Dedifferentiated amniotic fluid mesenchymal stem cell (primary cell): ENCODE measurements around the gene SLC25A6.
"Not testable (repeated sequence)": the region's sequence is repeated elsewhere in the genome, so short reads cannot be mapped to it uniquely, and the experiment has no call there.

Source experiments
- DNase-seq: peaks from one replicate; pipeline ENCODE4 v3.0.0-alpha.2; 2016; ENCODE audit errors: extremely low spot score

SLC25A6 gene

GRCh38 chrX:1389993-1390285 is 2.0 kb downstream of the SLC25A6 start:
- DNase-seq = no peak

GRCh38 chrX:1389181-1389992 is 2.5 kb downstream of the SLC25A6 start:
- no peak for DNase-seq

DNA sequence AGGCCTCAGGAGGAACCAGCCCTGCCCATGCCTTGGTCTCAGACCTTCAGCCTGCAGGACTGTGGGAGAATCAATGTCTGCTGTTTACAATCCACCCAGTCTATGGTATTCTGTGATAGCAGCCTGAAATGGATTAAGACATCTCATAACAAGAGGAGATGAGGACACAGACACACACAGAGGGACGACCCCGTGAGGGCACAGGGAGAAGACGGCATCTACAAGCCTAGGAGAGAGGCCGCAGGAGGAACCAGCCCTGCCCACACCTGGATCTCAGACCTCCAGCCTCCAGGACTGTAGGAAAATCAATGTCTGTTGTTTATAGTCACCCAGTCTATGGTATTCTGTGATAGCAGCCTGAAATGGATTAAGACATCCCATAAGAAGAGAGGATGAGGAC is 3.3 kb downstream of the SLC25A6 start:
- no peak for DNase-seq

DNA sequence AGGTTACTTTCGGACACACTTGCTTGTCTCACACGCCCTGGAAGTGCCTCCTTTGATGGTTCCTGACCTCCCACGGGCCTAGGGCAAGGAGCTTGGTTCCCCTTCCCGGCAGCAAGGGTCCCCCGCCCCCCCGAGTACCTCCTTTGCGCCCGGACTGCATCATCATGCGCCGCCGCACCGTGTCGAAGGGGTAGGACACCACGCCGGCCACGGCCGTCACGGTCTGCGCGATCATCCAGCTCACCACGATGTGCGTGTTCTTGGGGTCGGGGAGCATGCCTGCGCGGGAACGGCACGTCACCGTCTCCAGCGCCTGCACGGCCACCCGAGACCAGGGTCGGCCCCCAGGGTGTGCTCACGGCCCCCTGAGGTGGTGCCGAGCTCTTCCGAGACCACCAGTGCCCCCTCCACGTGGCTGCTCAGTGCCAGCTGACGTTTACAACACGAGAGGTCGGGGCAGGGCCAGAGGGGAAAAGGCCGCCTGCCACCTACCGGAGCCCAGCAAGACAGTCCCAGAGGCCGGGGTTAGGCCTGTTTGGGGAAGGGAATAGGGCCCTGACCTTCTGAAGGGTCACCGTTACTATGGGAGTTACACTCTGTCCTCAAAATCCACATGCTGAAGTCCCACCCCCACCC is 4.7 kb downstream of the SLC25A6 start:
- DNase-seq = no peak

DNA sequence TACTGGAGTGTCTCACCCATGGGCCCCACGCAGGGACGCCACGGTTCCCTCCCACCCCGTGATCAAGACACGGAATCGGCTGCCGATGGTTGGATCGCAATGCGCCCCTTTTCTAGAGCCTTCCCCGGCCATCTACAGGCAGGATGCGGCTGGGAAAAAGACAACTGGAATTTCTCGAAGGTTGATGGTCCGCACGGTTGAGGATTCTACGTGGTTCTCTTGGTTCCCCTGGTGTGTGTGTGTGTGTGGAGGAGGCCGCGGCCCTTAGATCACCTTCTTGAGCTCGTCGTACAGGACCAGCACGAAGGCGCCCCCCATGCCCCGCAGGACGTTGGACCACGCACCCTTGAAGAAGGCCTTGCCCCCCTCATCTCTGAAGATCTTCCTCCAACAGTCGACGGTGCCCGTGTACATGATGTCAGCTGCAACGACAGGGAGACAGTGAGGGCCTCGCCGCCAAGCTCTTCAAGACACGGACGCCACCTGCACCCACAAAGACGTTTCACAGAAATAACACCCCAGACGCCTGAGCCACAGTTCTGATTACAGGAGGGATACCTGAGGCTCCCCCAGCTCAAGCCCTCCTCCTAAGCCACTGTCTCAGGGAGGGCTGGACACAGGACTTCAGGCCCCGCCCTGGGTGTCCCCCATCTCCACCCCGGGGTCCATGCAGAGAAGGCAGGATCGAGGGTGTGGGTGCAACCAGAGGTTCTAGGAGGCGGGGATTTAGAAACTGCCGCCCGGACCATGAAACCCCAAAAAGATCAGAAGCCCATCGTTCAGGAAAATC is 5.4 kb downstream of the SLC25A6 start:
- no peak for DNase-seq

- no peak for DNase-seq
These were observed 6.4 kb downstream of the SLC25A6 start for GRCh38 chrX:1385253-1386223.

GRCh38 chrX:1384658-1385252 is 7.2 kb downstream of the SLC25A6 start:
- no peak for DNase-seq

GRCh38 chrX:1380672-1381233 is 11.2 kb downstream of the SLC25A6 start:
- no peak for DNase-seq

DNA sequence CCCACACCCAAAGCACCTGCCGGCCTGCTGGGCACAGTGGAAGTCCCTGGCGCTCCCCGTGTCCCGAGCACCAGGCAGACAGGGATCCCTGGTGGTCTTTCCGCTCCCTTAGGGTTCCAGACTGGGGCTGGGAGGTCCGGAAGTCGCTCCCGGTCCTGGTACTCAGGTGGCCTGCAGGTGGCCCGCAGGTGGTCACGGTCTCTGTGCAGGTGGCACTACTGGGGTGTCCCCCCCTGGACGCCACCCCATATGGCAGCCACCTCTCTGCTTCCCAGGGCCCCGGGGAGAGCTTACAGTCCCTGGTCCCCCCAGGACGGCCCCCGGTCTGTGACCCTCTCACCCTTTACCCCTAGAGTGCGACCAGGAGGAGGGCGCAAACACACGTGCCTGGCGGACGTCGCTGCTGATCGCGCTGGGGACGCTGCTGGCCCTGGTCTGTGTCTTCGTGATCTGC is 13.6 kb downstream of the SLC25A6 start:
- no peak for DNase-seq

DNA sequence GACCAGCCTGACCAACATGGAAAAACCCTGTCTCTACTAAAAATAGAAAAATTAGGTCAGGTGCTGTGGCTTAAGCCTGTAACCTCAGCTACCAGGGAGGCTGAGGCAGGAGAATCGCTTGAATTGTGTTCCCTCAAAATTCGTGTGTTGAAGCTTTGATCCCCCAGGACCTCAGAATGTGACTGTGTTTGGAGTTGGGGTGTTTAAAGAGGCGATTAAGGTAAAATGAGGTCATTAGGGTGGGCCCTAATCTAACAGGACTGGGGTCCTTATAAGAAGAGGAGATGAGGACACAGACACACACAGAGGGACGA is 23.6 kb downstream of the SLC25A6 start:
- no peak for DNase-seq

GRCh38 chrX:1366363-1366762 is 25.6 kb downstream of the SLC25A6 start:
- DNase-seq = not testable (repeated sequence)

- no peak for DNase-seq
These were observed 30.0 kb downstream of the SLC25A6 start for GRCh38 chrX:1361910-1362309.

DNA sequence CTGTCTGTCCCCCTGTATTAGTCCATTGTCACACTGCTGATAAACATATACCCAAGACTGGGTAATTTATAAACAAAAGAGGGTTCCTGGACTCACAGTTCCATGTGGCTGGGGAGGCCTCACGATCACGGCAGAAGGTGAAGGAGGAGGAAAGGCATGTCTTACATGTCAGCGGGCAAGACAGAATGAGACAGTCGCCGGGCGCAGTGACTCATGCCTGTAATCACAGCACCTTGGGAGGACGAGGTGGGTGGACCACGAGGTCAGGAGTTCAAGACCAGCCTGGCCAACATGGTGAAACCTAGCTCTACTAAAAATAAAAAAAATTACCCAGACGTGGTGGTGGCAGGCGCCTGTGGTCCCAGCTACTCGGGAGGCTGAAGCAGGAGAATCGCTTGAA is 30.6 kb downstream of the SLC25A6 start:
- no peak for DNase-seq

GRCh38 chrX:1360171-1360570 is 31.7 kb downstream of the SLC25A6 start:
- DNase-seq = no peak

- no peak for DNase-seq
These were observed 32.4 kb downstream of the SLC25A6 start for GRCh38 chrX:1359477-1359873.

DNA sequence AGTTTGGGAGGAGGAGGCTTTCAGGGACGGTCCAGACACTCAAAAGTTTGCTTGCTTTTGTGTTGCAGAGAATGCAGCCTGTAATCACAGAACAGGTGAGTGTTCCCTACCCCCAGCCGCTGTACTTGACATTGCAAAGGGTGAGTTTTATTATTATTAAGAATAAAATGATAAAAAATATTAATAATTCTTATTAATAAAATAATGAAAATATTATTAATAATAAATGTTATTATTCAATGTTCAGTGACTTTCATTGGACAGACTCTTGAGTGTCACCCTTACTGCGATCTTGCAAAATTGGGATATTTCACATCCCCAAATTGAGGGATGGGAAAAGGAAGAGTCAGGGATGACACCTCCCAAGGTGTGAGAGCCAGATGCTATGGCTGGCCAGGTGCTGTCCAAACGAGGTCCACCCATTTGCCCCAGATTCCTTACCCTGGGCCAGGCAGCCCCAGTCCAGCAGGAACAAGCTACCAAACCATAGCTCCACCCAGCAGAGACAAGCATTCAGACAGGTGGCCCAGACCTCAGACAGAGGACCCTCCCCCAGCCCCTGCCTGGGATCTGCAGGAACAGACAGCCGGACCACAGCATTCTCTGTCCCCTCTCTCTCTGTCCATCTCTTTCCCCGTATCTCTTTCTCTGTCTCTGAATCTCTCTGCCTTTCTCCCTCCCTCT is 33.0 kb downstream of the SLC25A6 start:
- no peak for DNase-seq

DNA sequence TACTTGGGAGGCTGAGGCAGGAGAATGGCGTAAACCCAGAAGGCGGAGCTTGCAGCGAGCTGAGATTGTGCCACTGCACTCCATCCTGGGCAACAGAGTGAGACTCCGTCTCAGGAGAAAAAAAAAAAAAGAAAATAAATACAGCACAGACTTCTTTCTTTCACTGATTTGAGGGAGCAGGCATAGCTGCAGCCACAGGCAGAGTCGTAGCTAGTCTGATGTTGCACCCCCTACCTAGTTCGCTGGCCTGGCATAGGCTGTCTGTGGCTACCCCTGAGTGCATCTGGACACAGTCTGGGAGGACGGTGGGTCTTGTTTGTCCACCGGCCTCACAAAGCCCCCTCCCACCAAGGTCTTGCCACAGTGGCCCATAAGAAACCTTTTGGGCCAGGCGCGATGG is 33.9 kb downstream of the SLC25A6 start:
- no peak for DNase-seq

GRCh38 chrX:1355131-1356046 is 36.5 kb downstream of the SLC25A6 start:
- no peak for DNase-seq
